Measurements from ENCODE around the gene ETFB.

- TF ChIP-seq, protein P1, sequence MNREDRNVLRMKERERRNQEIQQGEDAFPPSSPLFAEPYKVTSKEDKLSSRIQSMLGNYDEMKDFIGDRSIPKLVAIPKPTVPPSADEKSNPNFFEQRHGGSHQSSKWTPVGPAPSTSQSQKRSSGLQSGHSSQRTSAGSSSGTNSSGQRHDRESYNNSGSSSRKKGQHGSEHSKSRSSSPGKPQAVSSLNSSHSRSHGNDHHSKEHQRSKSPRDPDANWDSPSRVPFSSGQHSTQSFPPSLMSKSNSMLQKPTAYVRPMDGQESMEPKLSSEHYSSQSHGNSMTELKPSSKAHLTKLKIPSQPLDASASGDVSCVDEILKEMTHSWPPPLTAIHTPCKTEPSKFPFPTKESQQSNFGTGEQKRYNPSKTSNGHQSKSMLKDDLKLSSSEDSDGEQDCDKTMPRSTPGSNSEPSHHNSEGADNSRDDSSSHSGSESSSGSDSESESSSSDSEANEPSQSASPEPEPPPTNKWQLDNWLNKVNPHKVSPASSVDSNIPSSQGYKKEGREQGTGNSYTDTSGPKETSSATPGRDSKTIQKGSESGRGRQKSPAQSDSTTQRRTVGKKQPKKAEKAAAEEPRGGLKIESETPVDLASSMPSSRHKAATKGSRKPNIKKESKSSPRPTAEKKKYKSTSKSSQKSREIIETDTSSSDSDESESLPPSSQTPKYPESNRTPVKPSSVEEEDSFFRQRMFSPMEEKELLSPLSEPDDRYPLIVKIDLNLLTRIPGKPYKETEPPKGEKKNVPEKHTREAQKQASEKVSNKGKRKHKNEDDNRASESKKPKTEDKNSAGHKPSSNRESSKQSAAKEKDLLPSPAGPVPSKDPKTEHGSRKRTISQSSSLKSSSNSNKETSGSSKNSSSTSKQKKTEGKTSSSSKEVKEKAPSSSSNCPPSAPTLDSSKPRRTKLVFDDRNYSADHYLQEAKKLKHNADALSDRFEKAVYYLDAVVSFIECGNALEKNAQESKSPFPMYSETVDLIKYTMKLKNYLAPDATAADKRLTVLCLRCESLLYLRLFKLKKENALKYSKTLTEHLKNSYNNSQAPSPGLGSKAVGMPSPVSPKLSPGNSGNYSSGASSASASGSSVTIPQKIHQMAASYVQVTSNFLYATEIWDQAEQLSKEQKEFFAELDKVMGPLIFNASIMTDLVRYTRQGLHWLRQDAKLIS (CRISPR knock-in tag; IDR thresholded peaks at IDR 0.05), result no peak
- TF ChIP-seq, protein P2, sequence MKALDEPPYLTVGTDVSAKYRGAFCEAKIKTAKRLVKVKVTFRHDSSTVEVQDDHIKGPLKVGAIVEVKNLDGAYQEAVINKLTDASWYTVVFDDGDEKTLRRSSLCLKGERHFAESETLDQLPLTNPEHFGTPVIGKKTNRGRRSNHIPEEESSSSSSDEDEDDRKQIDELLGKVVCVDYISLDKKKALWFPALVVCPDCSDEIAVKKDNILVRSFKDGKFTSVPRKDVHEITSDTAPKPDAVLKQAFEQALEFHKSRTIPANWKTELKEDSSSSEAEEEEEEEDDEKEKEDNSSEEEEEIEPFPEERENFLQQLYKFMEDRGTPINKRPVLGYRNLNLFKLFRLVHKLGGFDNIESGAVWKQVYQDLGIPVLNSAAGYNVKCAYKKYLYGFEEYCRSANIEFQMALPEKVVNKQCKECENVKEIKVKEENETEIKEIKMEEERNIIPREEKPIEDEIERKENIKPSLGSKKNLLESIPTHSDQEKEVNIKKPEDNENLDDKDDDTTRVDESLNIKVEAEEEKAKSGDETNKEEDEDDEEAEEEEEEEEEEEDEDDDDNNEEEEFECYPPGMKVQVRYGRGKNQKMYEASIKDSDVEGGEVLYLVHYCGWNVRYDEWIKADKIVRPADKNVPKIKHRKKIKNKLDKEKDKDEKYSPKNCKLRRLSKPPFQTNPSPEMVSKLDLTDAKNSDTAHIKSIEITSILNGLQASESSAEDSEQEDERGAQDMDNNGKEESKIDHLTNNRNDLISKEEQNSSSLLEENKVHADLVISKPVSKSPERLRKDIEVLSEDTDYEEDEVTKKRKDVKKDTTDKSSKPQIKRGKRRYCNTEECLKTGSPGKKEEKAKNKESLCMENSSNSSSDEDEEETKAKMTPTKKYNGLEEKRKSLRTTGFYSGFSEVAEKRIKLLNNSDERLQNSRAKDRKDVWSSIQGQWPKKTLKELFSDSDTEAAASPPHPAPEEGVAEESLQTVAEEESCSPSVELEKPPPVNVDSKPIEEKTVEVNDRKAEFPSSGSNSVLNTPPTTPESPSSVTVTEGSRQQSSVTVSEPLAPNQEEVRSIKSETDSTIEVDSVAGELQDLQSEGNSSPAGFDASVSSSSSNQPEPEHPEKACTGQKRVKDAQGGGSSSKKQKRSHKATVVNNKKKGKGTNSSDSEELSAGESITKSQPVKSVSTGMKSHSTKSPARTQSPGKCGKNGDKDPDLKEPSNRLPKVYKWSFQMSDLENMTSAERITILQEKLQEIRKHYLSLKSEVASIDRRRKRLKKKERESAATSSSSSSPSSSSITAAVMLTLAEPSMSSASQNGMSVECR (CRISPR knock-in tag; IDR thresholded peaks at IDR 0.05), result no peak
- TF ChIP-seq MAFK (IDR thresholded peaks at IDR 0.05; ENCODE audit: low read length), result no peak
- TF ChIP-seq POLR2A (conservative IDR thresholded peaks at IDR 0.05), result no peak
These were observed 6.7 kb upstream of the ETFB start, which contains the start of gene NKG7 for GRCh38 chr19:51372649-51373504.

Measured in K562 (cell line).